Endothelial cell of umbilical vein (primary cell): Measurements from ENCODE around the gene MIB1. TPM values are rescaled to one million over a fixed set of nuclear protein-coding genes. Genes with fewer than 3 reads are reported as not detected.

Experiments
- BruUV-seq: library from RNA; stranded (reverse); fragments of 400-500 nt; replicated peaks from 2 replicates; lab custom pipeline; 2021; lab: Mats Ljungman, UMichigan
- CTCF ChIA-PET: fragments of 300-600, 350-600 bp; sonication (Branson Sonifier 250); formaldehyde crosslinking; loops from one replicate; lab custom pipeline; 2021; ENCODE audit warnings: antibody characterized with exemption, inconsistent platforms; lab: Charles Lee
- POLR2A ChIA-PET: fragments of 300-600, 350-600 bp; sonication (Branson Sonifier 250); formaldehyde crosslinking; loops from one replicate; lab custom pipeline; 2021; ENCODE audit warnings: antibody characterized with exemption, inconsistent platforms; lab: Charles Lee
- DNase-seq: peaks from one replicate; pipeline ENCODE4 v3.0.0-alpha.2; 2011; ENCODE audit warnings: low read depth, low spot score
- FAIRE-seq: peaks from 2 replicates; lab custom pipeline; 2011; peaks lifted over from hg19 to GRCh38; lab: Jason Lieb, UNC
- H2AFZ ChIP-seq: 2 replicates; pipeline ENCODE4 v1.6.0; 2012; ENCODE audit warnings: low read depth, low read length, control low read depth, inconsistent platforms
- H3K27ac ChIP-seq: 2 replicates; pipeline ENCODE4 v1.5.1; 2011; ENCODE audit warnings: low read depth, mild to moderate bottlenecking, control low read depth, low read length, moderate library complexity; ENCODE audit not compliant: insufficient read depth
- H3K27me3 ChIP-seq, 2 experiments: 2 replicates each; pipeline versions ENCODE4 v1.6.0 to v1.6.1; 2011; ENCODE audit warnings: low read length in 2 of 2, mixed read lengths in 1 of 2; ENCODE audit not compliant: control insufficient read depth in 2 of 2, insufficient read depth in 2 of 2
- H3K36me3 ChIP-seq, 2 experiments: 2 replicates in 1 of 2; 3 replicates in 1 of 2; pipeline ENCODE4 v1.5.1; 2011; ENCODE audit warnings: low read length in 2 of 2, mild to moderate bottlenecking in 1 of 2, moderate library complexity in 1 of 2; ENCODE audit not compliant: control insufficient read depth in 2 of 2, insufficient read depth in 2 of 2; ENCODE audit errors: extremely low read depth in 1 of 2
- H3K4me1 ChIP-seq: 3 replicates; pipeline ENCODE4 v1.5.1; 2011; ENCODE audit warnings: mild to moderate bottlenecking, low read length; ENCODE audit not compliant: control insufficient read depth, insufficient read depth; ENCODE audit errors: extremely low read depth
- H3K4me2 ChIP-seq: 2 replicates; pipeline ENCODE4 v1.6.1; 2011; ENCODE audit warnings: low read length, control low read depth, mixed read lengths; ENCODE audit not compliant: insufficient read depth
- H3K4me3 ChIP-seq, 3 experiments: fragments of 200-600 bp in 1 of 3; sonication (generic), shearing (Covaris generic) in 1 of 3; replicated peaks in 1 of 3; 2 replicates each; pipeline ENCODE4 v1.5.1; 2011 to 2016; ENCODE audit warnings: control low read depth in 3 of 3, low read length in 3 of 3, mild to moderate bottlenecking in 2 of 3, inconsistent platforms in 1 of 3, low read depth in 1 of 3, moderate library complexity in 1 of 3; ENCODE audit not compliant: insufficient read depth in 1 of 3
- H3K79me2 ChIP-seq: 2 replicates; pipeline ENCODE4 v1.6.0; 2012; ENCODE audit warnings: low read length, inconsistent platforms; ENCODE audit not compliant: control insufficient read depth, insufficient read depth
- H3K9ac ChIP-seq: replicated peaks from 2 replicates; pipeline ENCODE3; 2011; ENCODE audit warnings: low read length, control low read depth; ENCODE audit not compliant: insufficient read depth; ENCODE audit errors: extremely low read depth
- H3K9me1 ChIP-seq: replicated peaks from 3 replicates; pipeline ENCODE4 v1.6.0; 2011; ENCODE audit warnings: mild to moderate bottlenecking, low read length; ENCODE audit not compliant: control insufficient read depth, insufficient read depth; ENCODE audit errors: extremely low read depth
- H3K9me3 ChIP-seq: replicated peaks from 2 replicates; pipeline ENCODE4 v1.5.1; 2012; ENCODE audit warnings: low read length, inconsistent platforms; ENCODE audit not compliant: control insufficient read depth, insufficient read depth
- H4K20me1 ChIP-seq: replicated peaks from 2 replicates; pipeline ENCODE3; 2011; ENCODE audit warnings: mild to moderate bottlenecking, low read length; ENCODE audit not compliant: control insufficient read depth, insufficient read depth; ENCODE audit errors: extremely low read depth
- CTCF ChIP-seq, 2 donors: IDR thresholded peaks; 1 replicate in 1 of 2; 2 replicates in 1 of 2; pipeline ENCODE4 v1.5.1; 2011; ENCODE audit warnings: low read length in 2 of 2, mild to moderate bottlenecking in 2 of 2, moderate library complexity in 2 of 2, control low read depth in 1 of 2, inconsistent platforms in 1 of 2, low read depth in 1 of 2; ENCODE audit not compliant: insufficient read depth in 1 of 2; ENCODE audit errors: extremely low read depth in 1 of 2
- EZH2 ChIP-seq: IDR thresholded peaks from 2 replicates; pipeline ENCODE4 v1.6.1; 2012; ENCODE audit warnings: borderline replicate concordance, low read depth, mild to moderate bottlenecking, moderate library complexity, low read length, inconsistent platforms; ENCODE audit not compliant: severe bottlenecking
- FOS ChIP-seq: IDR thresholded peaks from 2 replicates; pipeline ENCODE4 v1.6.1; 2011; ENCODE audit warnings: mild to moderate bottlenecking, low read length, moderate library complexity, borderline replicate concordance; ENCODE audit not compliant: insufficient read depth
- GATA2 ChIP-seq: IDR thresholded peaks from 2 replicates; pipeline ENCODE4 v1.7.0; 2011; ENCODE audit warnings: low read depth, mild to moderate bottlenecking, moderate library complexity, mixed read lengths, low read length; ENCODE audit not compliant: insufficient read length, insufficient read depth
- JUN ChIP-seq: IDR thresholded peaks from 2 replicates; pipeline ENCODE4 v1.6.1; 2011; ENCODE audit warnings: borderline replicate concordance, low read depth; ENCODE audit not compliant: insufficient read length, insufficient read depth
- MAX ChIP-seq: IDR thresholded peaks from 2 replicates; pipeline ENCODE4 v1.6.1; 2011; ENCODE audit not compliant: insufficient read depth, insufficient read length
- MYC ChIP-seq: IDR thresholded peaks from one replicate; pipeline ENCODE4 v1.6.1; 2011; ENCODE audit warnings: mild to moderate bottlenecking, low read depth, low read length
- POLR2A ChIP-seq: IDR thresholded peaks from 2 replicates; pipeline ENCODE4 v1.6.1; 2012; ENCODE audit warnings: low read depth, mild to moderate bottlenecking, control low read depth, low read length
- POLR2AphosphoS5 ChIP-seq: IDR thresholded peaks from 2 replicates; pipeline ENCODE4 v1.6.1; 2012; ENCODE audit warnings: low read depth, mild to moderate bottlenecking, control low read depth, low read length, moderate library complexity; ENCODE audit not compliant: insufficient read depth
- dilution Hi-C: fragments of 300-500 bp; cut with MboI; formaldehyde crosslinking; loops from one replicate; pipeline ENCODE4 v1.15.0; 2019; ENCODE audit warnings: low sequenced_read_pairs; ENCODE audit not compliant: extremely low pct_ligation_motif_present
- intact Hi-C: fragments of 100-400 bp; cut with micrococcal nuclease; formaldehyde crosslinking; loops from one replicate; pipeline ENCODE4 v1.10.0; 2022
- polyA plus RNA-seq, 4 experiments: library from polyadenylated mRNA; depleted of rRNA in 3 of 4; stranded (reverse) in 3 of 4; unstranded in 1 of 4; fragments of >200 nt; gene quantifications; 2 replicates each; pipeline versions ENCODE4 v1.2.1 to v1.2.3, GENCODE V29; 2011 to 2012; ENCODE audit warnings: missing spikeins in 1 of 4
- total RNA-seq: library from RNA; stranded (reverse); gene quantifications from 2 replicates; pipeline ENCODE4 v1.2.3, GENCODE V29; 2021

MIB1 gene
- total and polyA plus RNA-seq, 2 donors (not counting 3 experiments of a cell fraction or from before 2014, with no cell fraction given), result 6.3 to 37.5 TPM

GRCh38 chr18:21894619-21895367 lies 154.2 kb downstream of the MIB1 start:
- Histone ChIP-seq H3K9me1 (no peaks in the 10 kb centered on the region), H3K4me2 (no peak overlapping the region), H3K9ac (no peak overlapping the region), H3K4me1 (peaks cover 9% of the 10 kb centered on the region), H3K4me3 (no peak overlapping the region), H3K27ac (no peak overlapping the region), H3K27me3 (no peaks in the 10 kb centered on the region), H4K20me1 (no peaks in the 10 kb centered on the region), H3K36me3 (no peaks in the 10 kb centered on the region), H3K79me2 (no peaks in the 10 kb centered on the region), H2AFZ (no peak overlapping the region), H3K9me3 (no peaks in the 10 kb centered on the region)
- no peak for FAIRE-seq
- no TSS peak for BruUV-seq
- ChIA-PET CTCF (interaction anchor here (0.6 to 1.3 kb wide), 2 partner anchors 74 to 653 kb away, joined by 5 to 6 read pairs; no protein-coding TSS in a partner anchor), POLR2A (no interaction called here)
- intact Hi-C loops, result loop anchor here (10.0 kb wide), 1 partner anchor 1090 kb away; no protein-coding TSS in a partner anchor
- TF ChIP-seq POLR2A, result no peak
- TF ChIP-seq CTCF (IDR thresholded peaks at IDR 0.05; ENCODE audit: extremely low read depth in 1 of 2, insufficient read depth in 1 of 2, low read depth in 1 of 2, low read length in 2 of 2), result no peak
- TF ChIP-seq GATA2, result no peak
- no peak for TF ChIP-seq POLR2AphosphoS5
- no peak for TF ChIP-seq MYC
- no peak for TF ChIP-seq JUN
- no peak for TF ChIP-seq EZH2
- TF ChIP-seq MAX, result no peak
- no peak for TF ChIP-seq FOS
- DNase-seq, result no peak
- dilution Hi-C loops, result no loop called here
